PC-9 (cell line): Measurements from ENCODE around the gene F5. TPM values are rescaled to one million over a fixed set of nuclear protein-coding genes. Genes with fewer than 3 reads are reported as not detected.

Source experiments
- BruUV-seq: library from RNA; stranded (reverse); fragments of 400-500 nt; replicated peaks from 2 replicates; lab custom pipeline; 2021; lab: Mats Ljungman, UMichigan
- CTCF ChIA-PET: fragments of 300-600 bp; sonication (Branson Sonifier 250); formaldehyde crosslinking; loops from one replicate; lab custom pipeline; 2022; ENCODE audit warnings: antibody characterized with exemption; lab: Charles Lee
- POLR2A ChIA-PET: fragments of 300-600 bp; sonication (Branson Sonifier 250); formaldehyde crosslinking; loops from one replicate; lab custom pipeline; 2022; ENCODE audit warnings: antibody characterized with exemption; ENCODE audit not compliant: unreplicated experiment; lab: Charles Lee
- DNase-seq, 2 experiments: peaks; one replicate each; pipeline versions ENCODE4 v3.0.0 to v3.0.0-alpha.2; 2015 to 2022; ENCODE audit warnings: mixed read lengths in 1 of 2
- H2AFZ ChIP-seq: fragments of 200-600 bp; sonication (generic); 2 replicates; pipeline ENCODE4 v1.8.1; 2017; ENCODE audit warnings: antibody characterized with exemption
- H3F3A ChIP-seq: fragments of 200-600 bp; sonication (generic); 2 replicates; pipeline ENCODE4 v1.8.1; 2017; ENCODE audit warnings: antibody characterized with exemption, mild to moderate bottlenecking, low read depth; ENCODE audit not compliant: insufficient read depth
- H3K27ac ChIP-seq: fragments of 200-600 bp; sonication (generic); 2 replicates; pipeline ENCODE4 v1.6.1; 2016; ENCODE audit warnings: mixed run types
- H3K27me3 ChIP-seq: fragments of 200-600 bp; sonication (generic); 2 replicates; pipeline ENCODE4 v1.6.1; 2016; ENCODE audit warnings: low read depth, mixed run types; ENCODE audit not compliant: insufficient read depth
- H3K36me3 ChIP-seq: fragments of 200-600 bp; sonication (generic); 2 replicates; pipeline ENCODE4 v1.6.1; 2016; ENCODE audit warnings: low read depth, mixed run types
- H3K4me1 ChIP-seq: fragments of 200-600 bp; sonication (generic); replicated peaks from 2 replicates; pipeline ENCODE4 v1.6.1; 2016; ENCODE audit warnings: mixed run types; ENCODE audit not compliant: insufficient read depth
- H3K4me2 ChIP-seq: fragments of 200-600 bp; sonication (generic); 2 replicates; pipeline ENCODE4 v1.6.1; 2017; ENCODE audit warnings: mixed run types
- H3K4me3 ChIP-seq: fragments of 200-600 bp; sonication (generic); 2 replicates; pipeline ENCODE4 v1.6.1; 2016; ENCODE audit warnings: mixed run types
- H3K79me2 ChIP-seq: fragments of 200-600 bp; sonication (generic); 2 replicates; pipeline ENCODE4 v1.6.1; 2017; ENCODE audit warnings: low read depth, mixed run types
- H3K9me2 ChIP-seq: fragments of 200-600 bp; sonication (generic); 2 replicates; pipeline ENCODE4 v1.8.1; 2017; ENCODE audit warnings: mild to moderate bottlenecking; ENCODE audit not compliant: insufficient read depth
- H3K9me3 ChIP-seq: fragments of 200-600 bp; sonication (generic); 2 replicates; pipeline ENCODE4 v1.8.1; 2016; ENCODE audit warnings: low read depth; ENCODE audit not compliant: insufficient read depth
- H4K20me1 ChIP-seq: fragments of 200-600 bp; sonication (generic); 2 replicates; pipeline ENCODE4 v1.8.1; 2017; ENCODE audit not compliant: insufficient read depth
- CTCF ChIP-seq: fragments of 200-600 bp; sonication (generic); conservative IDR thresholded peaks from 2 replicates; pipeline ENCODE4 v1.6.1; 2017; ENCODE audit warnings: mixed run types, antibody characterized with exemption, mild to moderate bottlenecking, moderate library complexity
- EZH2 ChIP-seq: fragments of 200-600 bp; sonication (generic); IDR thresholded peaks from 2 replicates; pipeline ENCODE4 v1.8.0; 2017; ENCODE audit warnings: antibody characterized with exemption, low read depth
- intact Hi-C: fragments of 100-400 bp; cut with micrococcal nuclease; formaldehyde crosslinking; loops from one replicate; pipeline ENCODE4 v1.10.0; 2022; ENCODE audit not compliant: unreplicated experiment
- total RNA-seq: library from RNA; stranded (reverse); gene quantifications from 2 replicates; pipeline ENCODE4 v1.2.3, GENCODE V29; 2021

Gene F5
- total RNA-seq, 1 experiment from 2014 or later: not detected

DNA sequence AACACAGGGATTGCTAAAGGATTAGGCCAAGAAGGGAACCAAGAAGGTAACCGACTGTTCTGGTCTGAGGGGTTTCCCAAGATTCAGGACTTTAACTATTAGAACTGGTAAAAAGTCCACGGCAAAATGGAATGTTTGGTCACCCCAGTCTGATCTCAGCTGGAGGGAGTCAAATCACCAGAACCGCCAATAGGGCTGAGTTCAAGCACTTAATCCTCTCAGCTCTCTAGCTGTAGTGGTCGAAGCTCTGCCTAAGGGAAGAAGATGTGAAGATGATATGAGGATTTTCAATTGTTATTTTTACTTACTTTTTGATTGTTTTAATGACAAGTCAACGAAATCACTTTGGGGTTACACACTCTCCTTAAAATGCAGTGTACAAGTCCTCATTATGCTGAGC is 29.1 kb downstream of the F5 start:
- ChIA-PET CTCF (no interaction called here), POLR2A (no interaction called here)
- no peak for DNase-seq
- H3K4me2 ChIP-seq: no peak overlapping the region
- H3K4me1 ChIP-seq: 0 out of 2 replicates have a peak, but pooled peaks cover 3% of the 10 kb centered on the region
- no peak overlapping the region for H3K27ac ChIP-seq
- H4K20me1 ChIP-seq: no peaks in the 10 kb centered on the region
- H3F3A ChIP-seq: no peaks in the 10 kb centered on the region
- H3K4me3 ChIP-seq: no peak overlapping the region
- no peak overlapping the region for H2AFZ ChIP-seq
- no peak for TF ChIP-seq EZH2
- TF ChIP-seq CTCF: no peak
- BruUV-seq: no TSS peak
- no peaks in the 10 kb centered on the region for H3K27me3 ChIP-seq
- intact Hi-C loops: no loop called here
- no peaks in the 10 kb centered on the region for H3K36me3 ChIP-seq
- H3K79me2 ChIP-seq: no peaks in the 10 kb centered on the region
- H3K9me3 ChIP-seq: no peaks in the 10 kb centered on the region
- H3K9me2 ChIP-seq: no peaks in the 10 kb centered on the region

- Histone ChIP-seq H3K4me3 (no peak overlapping the region), H4K20me1 (no peaks in the 10 kb centered on the region), H3K4me2 (no peak overlapping the region), H2AFZ (no peak overlapping the region), H3K9me2 (no peaks in the 10 kb centered on the region), H3K79me2 (no peaks in the 10 kb centered on the region), H3K9me3 (no peaks in the 10 kb centered on the region), H3F3A (no peaks in the 10 kb centered on the region), H3K4me1 (no peaks in the 10 kb centered on the region), H3K27ac (no peak overlapping the region), H3K36me3 (no peaks in the 10 kb centered on the region), H3K27me3 (no peaks in the 10 kb centered on the region)
- intact Hi-C loops: loop anchor here (1.0 kb wide), 2 partner anchors 162 to 259 kb away; no protein-coding TSS in a partner anchor
- TF ChIP-seq CTCF (peak; percentile 72), EZH2 (no peak)
- CTCF ChIA-PET: interaction anchor here (0.5 kb wide), 1 partner anchor 36 kb away, joined by 3 read pairs; the partner anchor contains the start of gene F5
- POLR2A ChIA-PET: no interaction called here
- BruUV-seq: no TSS peak
- DNase-seq: peak in 1 of 2 experiments; percentile 51
These were observed 36.0 kb downstream of the F5 start for GRCh38 chr1:169550294-169550693.

GRCh38 chr1:169548282-169548681 is 38.0 kb downstream of the F5 start:
- TF ChIP-seq CTCF (no peak), EZH2 (no peak)
- CTCF ChIA-PET: interaction anchor here (0.7 kb wide), 1 partner anchor 853 kb away, joined by 8 read pairs; no protein-coding TSS in a partner anchor
- Histone ChIP-seq H2AFZ (no peak overlapping the region), H3K9me3 (no peaks in the 10 kb centered on the region), H3K27me3 (no peaks in the 10 kb centered on the region), H3K4me3 (no peak overlapping the region), H4K20me1 (no peaks in the 10 kb centered on the region), H3K9me2 (no peaks in the 10 kb centered on the region), H3K4me1 (no peaks in the 10 kb centered on the region), H3K36me3 (no peaks in the 10 kb centered on the region), H3K27ac (no peak overlapping the region), H3K79me2 (no peaks in the 10 kb centered on the region), H3F3A (no peaks in the 10 kb centered on the region), H3K4me2 (no peak overlapping the region)
- POLR2A ChIA-PET: interaction anchor here (0.6 kb wide), 1 partner anchor 65 kb away, joined by 4 read pairs; no protein-coding TSS in a partner anchor
- intact Hi-C loops: loop anchor here (5.0 kb wide), 1 partner anchor 171 kb away; no protein-coding TSS in a partner anchor
- DNase-seq: no peak
- BruUV-seq: no TSS peak
